BE2C (cell line): Measurements from ENCODE around the gene KIF21B.

Experiments used
- DNase-seq: peaks from one replicate; pipeline ENCODE4 v3.0.0-alpha.2; 2020
- H3K27me3 ChIP-seq: fragments of 250-450 bp; sonication (Bioruptor Pico); 2 replicates; pipeline ENCODE4 v1.5.1; 2020; ENCODE audit warnings: mild to moderate bottlenecking
- H3K36me3 ChIP-seq: fragments of 250-450 bp; sonication (Bioruptor Pico); 2 replicates; pipeline ENCODE4 v1.5.1; 2020; ENCODE audit warnings: mild to moderate bottlenecking
- H3K4me1 ChIP-seq: fragments of 250-450 bp; sonication (Bioruptor Pico); 2 replicates; pipeline ENCODE4 v1.5.1; 2020
- H3K4me3 ChIP-seq: 2 replicates; pipeline ENCODE4 v1.5.1; 2011; ENCODE audit warnings: low read depth, low read length
- H3K9me3 ChIP-seq: fragments of 250-450 bp; sonication (Bioruptor Pico); 2 replicates; pipeline ENCODE4 v1.5.1; 2020
- CTCF ChIP-seq: IDR thresholded peaks from 2 replicates; pipeline ENCODE4 v1.5.1; 2012; ENCODE audit warnings: mild to moderate bottlenecking, low read depth, low read length

The KIF21B gene

GRCh38 chr1:200977071-200977754, 46.3 kb downstream of the KIF21B start:
- Histone ChIP-seq H3K36me3 (no peaks in the 10 kb centered on the region), H3K9me3 (no peaks in the 10 kb centered on the region), H3K4me1 (no peaks in the 10 kb centered on the region), H3K27me3 (peaks cover 23% of the 10 kb centered on the region), H3K4me3 (no peak overlapping the region)
- no peak for TF ChIP-seq CTCF
- no peak for DNase-seq

- no peaks in the 10 kb centered on the region for H3K36me3 ChIP-seq
- no peak for TF ChIP-seq CTCF
Observed at GRCh38 chr1:200976634-200977033, 46.9 kb downstream of the KIF21B start.

GRCh38 chr1:200975458-200975857, 48.1 kb downstream of the KIF21B start:
- no peak for TF ChIP-seq CTCF
- Histone ChIP-seq H3K27me3 (peaks cover 19% of the 10 kb centered on the region), H3K9me3 (no peaks in the 10 kb centered on the region), H3K4me1 (no peaks in the 10 kb centered on the region), H3K36me3 (no peaks in the 10 kb centered on the region), H3K4me3 (no peak overlapping the region)
- no peak for DNase-seq

More at GRCh38 chr1:200976634-200977033, 46.9 kb downstream of the KIF21B start:
- Histone ChIP-seq H3K4me3 (no peak overlapping the region), H3K27me3 (peaks cover 21% of the 10 kb centered on the region), H3K9me3 (no peaks in the 10 kb centered on the region), H3K4me1 (no peaks in the 10 kb centered on the region)
- no peak for DNase-seq

- no peak overlapping the region for H3K4me3 ChIP-seq
- no peak for DNase-seq
- no peak for TF ChIP-seq CTCF
- H3K4me1 ChIP-seq, result no peaks in the 10 kb centered on the region
- H3K9me3 ChIP-seq, result no peaks in the 10 kb centered on the region
- H3K27me3 ChIP-seq, result peaks cover 19% of the 10 kb centered on the region
- H3K36me3 ChIP-seq, result no peaks in the 10 kb centered on the region
Observed at GRCh38 chr1:200974711-200975110, 48.8 kb downstream of the KIF21B start.

- no peak for TF ChIP-seq CTCF
- H3K36me3 ChIP-seq, result no peaks in the 10 kb centered on the region
- no peaks in the 10 kb centered on the region for H3K9me3 ChIP-seq
- no peak overlapping the region for H3K4me3 ChIP-seq
- no peak for DNase-seq
- H3K4me1 ChIP-seq, result no peaks in the 10 kb centered on the region
- peaks cover 19% of the 10 kb centered on the region for H3K27me3 ChIP-seq
Observed at GRCh38 chr1:200973937-200974657, 49.4 kb downstream of the KIF21B start.
